ENCODE results near the gene TMEM184B. TPM values are rescaled to one million over a fixed set of nuclear protein-coding genes. Genes with fewer than 3 reads are reported as not detected.
A peak's percentile ranks its signal among the peaks of the same experiment; 100 is the strongest.

TMEM184B gene
- total RNA-seq, 1 donor from 2014 or later, result 121 TPM

- no peak for TF ChIP-seq CTCF (IDR thresholded peaks at IDR 0.05)
- Mint-ChIP-seq H3K4me1 (ENCODE audit: low read depth) (peaks cover 13% of the 10 kb centered on the region), H3K4me3 (ENCODE audit: unreplicated experiment) (no peak overlapping the region), H3K27me3 (ENCODE audit: low read depth) (no peaks in the 10 kb centered on the region), H3K9me3 (ENCODE audit: low read depth) (no peaks in the 10 kb centered on the region), H3K36me3 (ENCODE audit: low read depth) (peaks cover 38% of the 10 kb centered on the region), H3K27ac (ENCODE audit: unreplicated experiment) (no peak overlapping the region)
- no peak for DNase-seq (ENCODE audit: low spot score)
Observed at GRCh38 chr22:38233427-38233826, 39.4 kb downstream of the TMEM184B start.

- no peak for DNase-seq (ENCODE audit: low spot score)
- H3K9me3 Mint-ChIP-seq (ENCODE audit: low read depth), result no peaks in the 10 kb centered on the region
- H3K4me1 Mint-ChIP-seq (ENCODE audit: low read depth), result peaks cover 7% of the 10 kb centered on the region
- no peaks in the 10 kb centered on the region for H3K27me3 Mint-ChIP-seq (ENCODE audit: low read depth)
- TF ChIP-seq CTCF (IDR thresholded peaks at IDR 0.05), result no peak
- H3K27ac Mint-ChIP-seq (ENCODE audit: unreplicated experiment), result no peak overlapping the region
- peaks cover 36% of the 10 kb centered on the region for H3K36me3 Mint-ChIP-seq (ENCODE audit: low read depth)
- no peak overlapping the region for H3K4me3 Mint-ChIP-seq (ENCODE audit: unreplicated experiment)
Observed at GRCh38 chr22:38232196-38232595, 40.6 kb downstream of the TMEM184B start.

- no peak for TF ChIP-seq CTCF (IDR thresholded peaks at IDR 0.05)
- DNase-seq (ENCODE audit: low spot score), result no peak
- Mint-ChIP-seq H3K4me1 (ENCODE audit: low read depth) (peaks cover 7% of the 10 kb centered on the region), H3K27me3 (ENCODE audit: low read depth) (no peaks in the 10 kb centered on the region), H3K9me3 (ENCODE audit: low read depth) (no peaks in the 10 kb centered on the region), H3K4me3 (ENCODE audit: unreplicated experiment) (no peak overlapping the region), H3K27ac (ENCODE audit: unreplicated experiment) (no peak overlapping the region), H3K36me3 (ENCODE audit: low read depth) (peaks cover 37% of the 10 kb centered on the region)
Observed at GRCh38 chr22:38230916-38231315, 41.9 kb downstream of the TMEM184B start.

GRCh38 chr22:38230108-38230825 is 42.5 kb downstream of the TMEM184B start:
- Mint-ChIP-seq H3K27me3 (ENCODE audit: low read depth) (no peaks in the 10 kb centered on the region), H3K9me3 (ENCODE audit: low read depth) (no peaks in the 10 kb centered on the region), H3K4me1 (ENCODE audit: low read depth) (peaks cover 7% of the 10 kb centered on the region), H3K36me3 (ENCODE audit: low read depth) (peaks cover 36% of the 10 kb centered on the region), H3K4me3 (ENCODE audit: unreplicated experiment) (no peak overlapping the region), H3K27ac (ENCODE audit: unreplicated experiment) (no peak overlapping the region)
- TF ChIP-seq CTCF (IDR thresholded peaks at IDR 0.05), result peak; percentile 59
- DNase-seq (ENCODE audit: low spot score), result no peak

- H3K27ac Mint-ChIP-seq (ENCODE audit: unreplicated experiment), result peak overlapping the region; percentile 61
- no peak overlapping the region for H3K4me3 Mint-ChIP-seq (ENCODE audit: unreplicated experiment)
Observed at GRCh38 chr22:38228873-38229740, 43.7 kb downstream of the TMEM184B start.

More at GRCh38 chr22:38228873-38229740, 43.7 kb downstream of the TMEM184B start:
- Mint-ChIP-seq H3K9me3 (ENCODE audit: low read depth) (no peaks in the 10 kb centered on the region), H3K36me3 (ENCODE audit: low read depth) (peaks cover 31% of the 10 kb centered on the region), H3K4me1 (ENCODE audit: low read depth) (peaks cover 7% of the 10 kb centered on the region), H3K27me3 (ENCODE audit: low read depth) (no peaks in the 10 kb centered on the region)
- DNase-seq (ENCODE audit: low spot score), result no peak
- no peak for TF ChIP-seq CTCF (IDR thresholded peaks at IDR 0.05)

Measured in chondrocyte (in vitro differentiated cells).